H1 (cell line): ENCODE data around the gene BBS9. TPM values are rescaled to one million over a fixed set of nuclear protein-coding genes. Genes with fewer than 3 reads are reported as not detected.

Experiments
- JUN ChIP-seq: IDR thresholded peaks from 2 replicates; pipeline ENCODE4 v1.6.1; 2011; ENCODE audit warnings: low read depth, mild to moderate bottlenecking, improper control_type of control experiment, low read length
- KDM1A ChIP-seq: fragments of 200-600, 300-600 bp; sonication (generic); IDR thresholded peaks from 2 replicates; pipeline ENCODE4 v1.7.1; 2016; ENCODE audit warnings: mild to moderate bottlenecking, low read length, borderline replicate concordance
- POLR2A ChIP-seq, 2 experiments: IDR thresholded peaks; 1 replicate in 1 of 2; 2 replicates in 1 of 2; pipeline ENCODE4 v1.6.1; 2011; ENCODE audit warnings: low read depth in 2 of 2, low read length in 2 of 2, mild to moderate bottlenecking in 2 of 2; ENCODE audit errors: control extremely low read depth in 1 of 2
- RFX5 ChIP-seq: IDR thresholded peaks from 2 replicates; pipeline ENCODE4 v1.6.1; 2011; ENCODE audit warnings: low read depth, low read length, improper control_type of control experiment, borderline replicate concordance
- SIN3A ChIP-seq, 2 experiments: IDR thresholded peaks in 1 of 2; conservative IDR thresholded peaks in 1 of 2; 2 replicates each; pipeline ENCODE4 v1.6.1; 2011 to 2012; ENCODE audit warnings: low read length in 2 of 2, improper control_type of control experiment in 1 of 2, low read depth in 1 of 2, mild to moderate bottlenecking in 1 of 2
- SP2 ChIP-seq: IDR thresholded peaks from 2 replicates; pipeline ENCODE4 v1.6.1; 2012; ENCODE audit warnings: mild to moderate bottlenecking, low read length, inconsistent platforms
- USF2 ChIP-seq: IDR thresholded peaks from 2 replicates; pipeline ENCODE4 v1.6.1; 2011; ENCODE audit warnings: low read length, improper control_type of control experiment
- polyA plus RNA-seq, 7 experiments: library from polyadenylated mRNA; depleted of rRNA in 3 of 7; stranded (reverse) in 5 of 7; unstranded in 2 of 7; fragments of >200 nt in 5 of 7; fragments of 200-250 nt in 2 of 7; gene quantifications; 1 replicate in 5 of 7; 2 replicates in 1 of 7; 4 replicates in 1 of 7; pipeline versions ENCODE4 v1.2.1 to v1.2.3, GENCODE V29; 2011 to 2013; ENCODE audit warnings: missing spikeins in 2 of 7, mixed read lengths in 2 of 7
- total RNA-seq: library from RNA; stranded (reverse); fragmentation: NEBNext Ultra II Directional; extraction: Animal tissue kit (Norgen Biotek cat#: 25700); gene quantifications from 2 replicates; pipeline ENCODE4 v1.2.1, GENCODE V29; 2021
- TF ChIP-seq, protein P1 (sequence below): IDR thresholded peaks from 2 replicates; pipeline ENCODE4 v1.6.1; 2011; ENCODE audit warnings: low read depth, mild to moderate bottlenecking, low read length; ENCODE audit not compliant: insufficient read depth

The BBS9 gene
- total and polyA plus RNA-seq, 2 of the 8 experiments (the other 6 are each of a cell fraction or from before 2014, with no cell fraction given), result 22.3 to 37.0 TPM

GRCh38 chr7:33582104-33582503 lies 452.7 kb downstream of the BBS9 start (continued):
- TF ChIP-seq SIN3A (conservative IDR thresholded peaks at IDR 0.05 in 1 of 2, IDR thresholded peaks at IDR 0.05 in 1 of 2; ENCODE audit: low read depth in 1 of 2, low read length in 2 of 2), result no peak
- TF ChIP-seq JUN, result no peak
- TF ChIP-seq, protein P1, sequence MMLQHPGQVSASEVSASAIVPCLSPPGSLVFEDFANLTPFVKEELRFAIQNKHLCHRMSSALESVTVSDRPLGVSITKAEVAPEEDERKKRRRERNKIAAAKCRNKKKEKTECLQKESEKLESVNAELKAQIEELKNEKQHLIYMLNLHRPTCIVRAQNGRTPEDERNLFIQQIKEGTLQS, result no peak
- no peak for TF ChIP-seq SP2
- no peak for TF ChIP-seq KDM1A
- no peak for TF ChIP-seq POLR2A (IDR thresholded peaks at IDR 0.05; ENCODE audit: control extremely low read depth in 1 of 2, low read depth in 2 of 2, low read length in 2 of 2)
- no peak for TF ChIP-seq USF2
- TF ChIP-seq RFX5, result no peak
